OCI-LY7 (cell line): Measurements from ENCODE around the gene NFKB1. TPM values are rescaled to one million over a fixed set of nuclear protein-coding genes. Genes with fewer than 3 reads are reported as not detected.

Experiments
- BruUV-seq: library from RNA; stranded (reverse); fragments of 400-500 nt; replicated peaks from 2 replicates; lab custom pipeline; 2021; lab: Mats Ljungman, UMichigan
- CTCF ChIA-PET: fragments of 300-600 bp; sonication (Branson Sonifier 250); formaldehyde crosslinking; loops from one replicate; lab custom pipeline; 2022; ENCODE audit warnings: antibody characterized with exemption; ENCODE audit not compliant: unreplicated experiment; lab: Charles Lee
- POLR2A ChIA-PET: fragments of 300-600 bp; sonication (Branson Sonifier 250); formaldehyde crosslinking; loops from one replicate; lab custom pipeline; 2022; ENCODE audit warnings: antibody characterized with exemption; lab: Charles Lee
- DNase-seq: peaks from one replicate; pipeline ENCODE4 v3.0.0-alpha.2; 2015; ENCODE audit warnings: low spot score
- H2AFZ ChIP-seq: fragments of 200-600 bp; sonication (generic), shearing (Covaris generic); 2 replicates; pipeline ENCODE4 v1.6.1; 2014; ENCODE audit warnings: mild to moderate bottlenecking, antibody characterized with exemption, low read length, moderate library complexity
- H3K27ac ChIP-seq: fragments of 200-600 bp; sonication (generic); 2 replicates; pipeline ENCODE4 v1.5.1; 2014; ENCODE audit warnings: mixed run types, low read depth, mild to moderate bottlenecking, moderate library complexity, low read length, inconsistent platforms; ENCODE audit not compliant: poor library complexity, severe bottlenecking
- H3K36me3 ChIP-seq: fragments of 200-600 bp; sonication (generic); 2 replicates; pipeline ENCODE4 v1.6.1; 2014; ENCODE audit warnings: mild to moderate bottlenecking, antibody characterized with exemption, low read length, moderate library complexity, mixed read lengths; ENCODE audit not compliant: insufficient read depth
- H3K4me1 ChIP-seq: fragments of 200-600 bp; sonication (generic); 2 replicates; pipeline ENCODE4 v1.5.1; 2014; ENCODE audit warnings: mild to moderate bottlenecking, low read length; ENCODE audit not compliant: insufficient read depth, poor library complexity, severe bottlenecking
- H3K4me2 ChIP-seq: fragments of 200-600 bp; sonication (generic); 2 replicates; pipeline ENCODE4 v1.6.1; 2014; ENCODE audit warnings: mild to moderate bottlenecking, low read length
- H3K4me3 ChIP-seq: fragments of 200-600 bp; sonication (generic); 2 replicates; pipeline ENCODE4 v1.5.1; 2014; ENCODE audit warnings: mild to moderate bottlenecking, low read depth, low read length; ENCODE audit not compliant: poor library complexity, severe bottlenecking
- H3K79me2 ChIP-seq: fragments of 200-600 bp; sonication (generic); 2 replicates; pipeline ENCODE4 v1.6.1; 2016; ENCODE audit warnings: low read depth, mild to moderate bottlenecking, low read length, moderate library complexity, mixed read lengths; ENCODE audit not compliant: insufficient read depth
- H3K9me2 ChIP-seq: fragments of 200-600 bp; sonication (generic); 2 replicates; pipeline ENCODE4 v1.6.1; 2016; ENCODE audit warnings: mild to moderate bottlenecking, low read length, mixed read lengths; ENCODE audit not compliant: insufficient read depth
- H3K9me3 ChIP-seq: fragments of 200-600 bp; sonication (generic); 2 replicates; pipeline ENCODE4 v1.6.1; 2014; ENCODE audit warnings: mild to moderate bottlenecking, mixed run types, low read length, mixed read lengths
- H4K20me1 ChIP-seq: fragments of 200-600 bp; sonication (generic); 2 replicates; pipeline ENCODE4 v1.6.1; 2014; ENCODE audit warnings: mild to moderate bottlenecking, antibody characterized with exemption, low read length, moderate library complexity, mixed read lengths; ENCODE audit not compliant: insufficient read depth
- EZH2phosphoT487 ChIP-seq: fragments of 200-600 bp; sonication (generic); IDR thresholded peaks from 2 replicates; pipeline ENCODE4 v1.6.1; 2018; ENCODE audit warnings: low read depth, borderline replicate concordance, mild to moderate bottlenecking, mixed run types, antibody characterized with exemption, low read length, moderate library complexity, mixed read lengths
- intact Hi-C: fragments of 100-400 bp; cut with micrococcal nuclease; formaldehyde crosslinking; loops from one replicate; pipeline ENCODE4 v1.10.0; 2022; ENCODE audit not compliant: unreplicated experiment
- total RNA-seq, 2 experiments: library from RNA; depleted of rRNA in 1 of 2; stranded (reverse); fragments of >200 nt in 1 of 2; shearing (Covaris generic) in 1 of 2; gene quantifications; 2 replicates each; pipeline ENCODE4 v1.2.3, GENCODE V29; 2014 to 2022
- TF ChIP-seq, protein P1 (sequence below): fragments of 200-600 bp; sonication (generic); conservative IDR thresholded peaks from 2 replicates; pipeline ENCODE4 v1.5.1; 2014; ENCODE audit warnings: mild to moderate bottlenecking, antibody characterized with exemption, low read length, moderate library complexity, mixed read lengths

Gene NFKB1
- total RNA-seq, 2 experiments from 2014 or later = 23.1 to 47.8 TPM

DNA sequence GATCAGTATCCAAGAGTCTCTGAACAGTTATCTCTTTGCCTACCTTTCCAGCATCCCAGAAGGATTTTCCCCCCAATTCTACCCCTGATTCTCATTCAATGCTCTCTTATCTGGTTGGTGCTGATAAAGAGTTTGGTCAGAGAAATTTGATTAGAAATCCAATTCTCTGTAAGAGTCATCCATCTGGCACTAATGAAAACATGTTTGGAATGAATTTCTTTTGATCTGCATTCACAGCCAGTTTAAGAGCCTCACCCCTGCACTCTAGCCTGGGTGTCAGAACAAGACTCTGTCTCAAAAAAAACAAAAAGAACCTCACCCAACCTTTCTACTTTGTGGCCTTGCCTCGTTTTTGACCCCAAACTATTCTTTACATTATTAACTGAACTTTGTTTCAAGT is 137.5 kb downstream of the NFKB1 start:
- Histone ChIP-seq H3K4me3 (no peak overlapping the region), H2AFZ (no peak overlapping the region), H4K20me1 (no peaks in the 10 kb centered on the region), H3K9me2 (no peaks in the 10 kb centered on the region), H3K9me3 (no peaks in the 10 kb centered on the region), H3K79me2 (no peaks in the 10 kb centered on the region), H3K36me3 (peaks cover 10% of the 10 kb centered on the region; the same call in 1 of the 2 replicates), H3K4me2 (no peak overlapping the region), H3K27ac (no peak overlapping the region), H3K4me1 (no peaks in the 10 kb centered on the region)
- intact Hi-C loops = no loop called here
- ChIA-PET CTCF (no interaction called here), POLR2A (no interaction called here)
- no TSS peak for BruUV-seq
- TF ChIP-seq EZH2phosphoT487 = no peak
- TF ChIP-seq, protein P1, sequence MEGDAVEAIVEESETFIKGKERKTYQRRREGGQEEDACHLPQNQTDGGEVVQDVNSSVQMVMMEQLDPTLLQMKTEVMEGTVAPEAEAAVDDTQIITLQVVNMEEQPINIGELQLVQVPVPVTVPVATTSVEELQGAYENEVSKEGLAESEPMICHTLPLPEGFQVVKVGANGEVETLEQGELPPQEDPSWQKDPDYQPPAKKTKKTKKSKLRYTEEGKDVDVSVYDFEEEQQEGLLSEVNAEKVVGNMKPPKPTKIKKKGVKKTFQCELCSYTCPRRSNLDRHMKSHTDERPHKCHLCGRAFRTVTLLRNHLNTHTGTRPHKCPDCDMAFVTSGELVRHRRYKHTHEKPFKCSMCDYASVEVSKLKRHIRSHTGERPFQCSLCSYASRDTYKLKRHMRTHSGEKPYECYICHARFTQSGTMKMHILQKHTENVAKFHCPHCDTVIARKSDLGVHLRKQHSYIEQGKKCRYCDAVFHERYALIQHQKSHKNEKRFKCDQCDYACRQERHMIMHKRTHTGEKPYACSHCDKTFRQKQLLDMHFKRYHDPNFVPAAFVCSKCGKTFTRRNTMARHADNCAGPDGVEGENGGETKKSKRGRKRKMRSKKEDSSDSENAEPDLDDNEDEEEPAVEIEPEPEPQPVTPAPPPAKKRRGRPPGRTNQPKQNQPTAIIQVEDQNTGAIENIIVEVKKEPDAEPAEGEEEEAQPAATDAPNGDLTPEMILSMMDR = no peak
- DNase-seq = no peak

- no peak for DNase-seq
- no peaks in the 10 kb centered on the region for H4K20me1 ChIP-seq
- no peaks in the 10 kb centered on the region for H3K9me3 ChIP-seq
- H2AFZ ChIP-seq = no peak overlapping the region
- CTCF ChIA-PET = no interaction called here
- no peaks in the 10 kb centered on the region for H3K9me2 ChIP-seq
- no TSS peak for BruUV-seq
- H3K4me2 ChIP-seq = no peak overlapping the region
- H3K36me3 ChIP-seq = peaks cover 15% of the 10 kb centered on the region; the same call in 1 of the 2 replicates
- H3K27ac ChIP-seq = no peak overlapping the region
- H3K4me1 ChIP-seq = no peaks in the 10 kb centered on the region
- POLR2A ChIA-PET = no interaction called here
- no peak overlapping the region for H3K4me3 ChIP-seq
- intact Hi-C loops = no loop called here
- TF ChIP-seq EZH2phosphoT487 = no peak
- TF ChIP-seq, protein P1 = no peak
- H3K79me2 ChIP-seq = no peaks in the 10 kb centered on the region
These were observed 138.4 kb downstream of the NFKB1 start for GRCh38 chr4:102639598-102639997.

DNA sequence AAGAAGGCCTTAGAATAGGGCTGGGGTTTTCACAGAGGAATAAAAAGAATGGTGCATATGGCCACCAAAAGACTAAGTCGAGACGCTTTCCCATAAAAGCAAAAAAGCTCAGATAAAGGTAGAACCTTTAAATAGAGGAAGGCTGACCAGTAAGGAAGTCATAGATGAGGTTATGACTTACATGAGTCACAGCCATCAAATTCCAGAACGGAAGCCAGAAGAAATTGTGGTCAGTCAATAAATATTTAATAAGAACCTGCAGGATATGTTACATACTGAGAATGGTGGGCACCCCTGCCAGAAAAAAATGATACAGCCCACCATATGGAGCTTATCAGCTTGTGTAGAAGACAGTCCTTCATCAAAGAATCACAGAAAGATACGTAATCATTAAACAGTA is 139.5 kb downstream of the NFKB1 start:
- H3K9me3 ChIP-seq = no peaks in the 10 kb centered on the region

More for the DNA sequence above, 139.5 kb downstream of the NFKB1 start:
- Histone ChIP-seq H3K79me2 (no peaks in the 10 kb centered on the region), H3K4me1 (no peaks in the 10 kb centered on the region), H3K36me3 (peaks cover 15% of the 10 kb centered on the region), H3K4me2 (no peak overlapping the region), H3K9me2 (no peaks in the 10 kb centered on the region), H4K20me1 (no peaks in the 10 kb centered on the region), H3K4me3 (no peak overlapping the region), H3K27ac (no peak overlapping the region), H2AFZ (no peak overlapping the region)
- no peak for TF ChIP-seq EZH2phosphoT487
- TF ChIP-seq, protein P1 = no peak
- ChIA-PET CTCF (no interaction called here), POLR2A (interaction anchor here (0.5 kb wide), 1 partner anchor 692 kb away, joined by 3 read pairs; no protein-coding TSS in a partner anchor)
- BruUV-seq = no TSS peak
- intact Hi-C loops = no loop called here
- DNase-seq = no peak
